AG08395 (cell line): ENCODE data around the gene ACOXL.
"Not testable (repeated sequence)": the region's sequence is repeated elsewhere in the genome, so short reads cannot be mapped to it uniquely, and the experiment has no call there.

Source experiments
- DNase-seq: peaks from one replicate; pipeline ENCODE4 v3.0.0; 2012; ENCODE audit warnings: mixed read lengths, low spot score

ACOXL gene

GRCh38 chr2:110855841-110856240 is 123.5 kb downstream of the ACOXL start:
- not testable (repeated sequence) for DNase-seq

DNA sequence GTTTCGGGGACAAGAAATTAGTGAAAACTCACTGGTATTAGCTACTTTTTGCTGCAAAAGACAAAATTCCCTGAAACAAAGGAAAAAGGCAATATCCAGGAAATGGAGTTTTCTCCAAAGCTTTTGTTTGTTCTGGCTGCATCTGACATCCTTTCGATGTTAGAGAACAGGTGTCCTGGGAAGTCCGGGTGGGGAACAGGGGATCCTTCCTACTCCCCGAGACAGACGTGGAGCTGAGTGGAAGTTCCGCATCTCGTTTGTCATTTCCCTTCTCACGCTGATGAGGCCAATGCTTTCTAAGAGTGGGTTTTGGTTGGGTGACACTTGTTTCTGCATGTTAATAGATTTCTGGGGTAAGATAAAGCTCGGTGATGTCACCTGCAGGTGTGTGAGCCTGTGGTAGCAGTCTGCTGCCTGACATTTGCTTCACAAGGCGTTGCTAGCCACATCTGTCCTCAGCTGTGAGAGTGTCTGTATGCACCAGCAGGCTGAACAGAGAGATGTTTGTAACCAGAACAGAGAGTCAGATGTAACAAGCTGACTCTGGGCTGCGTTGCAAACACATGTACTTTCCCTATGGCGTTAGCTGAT is 125.9 kb downstream of the ACOXL start:
- DNase-seq = no peak

DNA sequence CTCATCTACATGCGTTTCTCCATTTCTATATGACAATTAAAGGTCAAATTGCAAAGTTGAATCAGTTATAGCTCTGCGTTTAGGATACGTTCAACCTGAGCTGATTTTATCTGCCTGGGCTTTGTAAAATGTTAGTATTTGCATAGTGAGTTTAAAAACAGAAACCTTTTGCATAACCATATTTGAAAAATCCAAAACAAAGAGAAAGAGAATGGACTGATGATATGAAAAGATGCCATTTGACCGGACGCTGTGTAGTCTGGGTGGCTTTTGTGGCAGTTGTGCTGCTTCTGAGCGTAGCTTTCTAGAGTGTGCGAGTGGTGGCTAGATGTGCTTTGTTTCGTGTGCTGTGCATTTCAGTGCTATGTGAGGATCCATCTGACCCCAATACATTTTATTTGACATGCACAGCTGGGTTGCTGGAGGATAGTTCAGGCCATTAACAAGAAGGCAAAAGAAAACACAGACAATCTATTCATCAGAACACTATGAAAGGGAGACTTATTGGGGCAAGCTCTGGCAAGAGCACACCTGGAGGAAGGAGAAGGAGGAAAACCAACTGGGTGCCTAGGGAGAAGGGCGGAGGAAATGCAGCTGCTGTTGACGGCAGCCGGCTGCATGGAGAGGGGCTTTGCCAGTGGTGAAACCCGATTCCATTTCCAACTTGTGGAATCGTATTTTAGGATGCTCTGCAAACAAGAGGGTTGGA is 126.8 kb downstream of the ACOXL start:
- no peak for DNase-seq

DNA sequence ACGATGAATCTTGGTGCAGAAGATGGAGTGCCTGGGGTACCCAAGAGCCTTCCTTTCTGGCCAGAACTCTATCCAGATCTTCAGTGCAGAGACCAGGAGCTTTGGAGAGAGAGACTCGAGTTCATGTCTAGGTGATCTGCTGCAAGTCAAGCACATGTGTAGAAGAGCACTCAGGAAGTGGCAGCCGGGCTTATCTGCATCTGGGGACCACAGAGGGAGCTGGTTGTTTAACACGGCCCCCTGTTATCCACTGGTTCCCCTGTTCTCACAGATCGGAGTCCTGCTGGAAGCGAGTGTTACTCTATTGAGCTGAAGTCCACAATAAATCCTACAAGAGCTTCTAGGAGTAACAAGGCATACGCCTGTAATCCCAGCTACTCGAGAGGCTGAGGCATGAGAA is 128.3 kb downstream of the ACOXL start:
- DNase-seq = no peak

GRCh38 chr2:110861616-110862260 is 129.4 kb downstream of the ACOXL start:
- DNase-seq = no peak

- no peak for DNase-seq
Measured at GRCh38 chr2:110863726-110864125, 131.4 kb downstream of the ACOXL start.

DNA sequence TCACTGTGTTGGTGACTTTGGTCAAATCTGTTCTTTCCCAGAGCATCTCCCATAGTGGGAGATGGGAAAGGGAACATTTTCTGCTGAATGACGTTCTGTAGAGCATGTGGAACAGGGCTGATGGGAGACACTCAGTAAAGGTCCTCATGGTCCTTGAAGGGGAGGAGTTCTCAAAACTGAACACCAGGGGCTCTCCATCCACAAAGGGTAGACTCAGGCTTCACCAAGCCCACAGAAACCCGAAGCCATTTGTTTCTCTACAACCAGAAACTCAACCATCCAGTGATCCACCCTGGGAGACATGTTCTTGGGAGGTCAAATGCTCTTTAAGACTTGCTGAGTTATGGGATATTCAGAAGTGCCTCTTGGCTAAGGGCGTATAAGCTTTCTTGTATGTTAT is 131.8 kb downstream of the ACOXL start:
- DNase-seq = no peak

- no peak for DNase-seq
Measured at GRCh38 chr2:110864731-110865130, 132.4 kb downstream of the ACOXL start.

GRCh38 chr2:110865188-110865587 is 132.8 kb downstream of the ACOXL start:
- no peak for DNase-seq

GRCh38 chr2:110866045-110866444 is 133.7 kb downstream of the ACOXL start:
- DNase-seq = no peak

DNA sequence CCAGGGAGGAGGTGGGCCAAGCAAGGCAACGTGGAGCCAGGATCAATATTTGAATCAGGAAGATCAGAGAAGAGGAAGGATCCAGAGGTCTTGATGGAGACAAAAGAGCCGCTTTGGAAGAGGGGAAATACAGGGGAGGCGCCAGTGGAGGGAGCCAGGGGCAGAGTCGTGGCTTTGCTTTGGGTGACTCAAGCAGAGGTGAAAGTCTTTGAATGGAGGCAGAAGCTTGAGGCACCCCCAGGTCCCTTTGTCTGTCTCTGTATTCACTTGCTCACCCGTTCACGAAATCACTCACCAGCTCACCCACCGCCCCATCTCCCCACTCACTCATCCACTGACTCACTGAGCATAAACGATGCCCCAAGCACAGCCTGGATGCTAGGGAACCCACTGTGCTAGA is 134.1 kb downstream of the ACOXL start:
- DNase-seq = no peak

GRCh38 chr2:110867078-110867477 is 134.7 kb downstream of the ACOXL start:
- no peak for DNase-seq

DNA sequence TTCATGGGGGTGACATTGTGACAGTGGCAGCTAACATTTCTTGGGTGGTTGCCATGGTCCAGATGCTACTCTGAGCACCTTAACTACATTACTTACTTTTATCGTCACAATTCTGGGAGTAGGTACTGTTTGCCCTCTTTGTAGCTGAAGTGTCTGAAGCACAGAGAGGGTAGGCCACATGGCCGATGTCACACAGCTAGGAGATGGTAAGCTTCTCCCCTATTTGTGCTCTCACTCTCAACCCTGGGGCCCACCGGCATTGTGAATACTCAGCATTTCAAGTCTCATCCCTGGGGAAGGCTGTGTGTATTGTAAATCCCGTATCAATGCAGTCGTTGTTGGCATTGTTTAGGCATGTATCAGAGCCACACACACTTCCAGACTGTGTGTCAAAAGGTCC is 136.6 kb downstream of the ACOXL start:
- no peak for DNase-seq

- DNase-seq = no peak
Measured at GRCh38 chr2:110869472-110870446, 137.4 kb downstream of the ACOXL start.

- no peak for DNase-seq
Measured at GRCh38 chr2:110870545-110870944, 138.2 kb downstream of the ACOXL start.

GRCh38 chr2:110871637-110872036 is 139.3 kb downstream of the ACOXL start:
- DNase-seq = no peak

DNA sequence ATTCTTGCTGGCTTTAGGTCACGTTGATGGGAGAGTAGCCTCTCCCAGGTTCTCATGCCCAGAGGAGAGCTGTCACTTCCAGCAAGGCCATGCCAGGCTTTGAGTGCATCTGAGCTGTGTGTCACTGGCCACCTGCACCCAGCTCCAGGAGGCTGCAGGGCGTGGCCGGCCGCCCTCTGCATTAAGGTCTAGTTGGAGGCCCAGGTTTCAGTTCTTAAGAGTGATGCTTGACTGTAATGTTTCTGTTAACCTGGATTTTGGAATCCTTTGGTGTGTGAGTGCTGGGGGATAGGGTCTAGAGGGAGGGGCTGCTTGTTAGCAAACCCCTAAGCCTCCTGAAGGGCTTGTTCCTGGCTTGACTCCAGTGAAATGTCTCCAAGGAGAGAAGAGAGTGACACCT is 140.1 kb downstream of the ACOXL start:
- DNase-seq = no peak

- DNase-seq = no peak
Measured at GRCh38 chr2:110873056-110873502, 140.7 kb downstream of the ACOXL start.

GRCh38 chr2:110873597-110874452 is 141.5 kb downstream of the ACOXL start:
- DNase-seq = no peak

GRCh38 chr2:110874453-110875383 is 142.3 kb downstream of the ACOXL start:
- no peak for DNase-seq
